AG08396 (cell line): ENCODE measurements around the gene ABCB8.

ENCODE experiments used
- DNase-seq: peaks from one replicate; pipeline ENCODE4 v3.0.0; 2012; ENCODE audit warnings: low spot score, mixed read lengths

The ABCB8 gene

GRCh38 chr7:151074817-151075661 is 46.8 kb downstream of the ABCB8 start:
- no peak for DNase-seq

- DNase-seq: no peak
Measured at GRCh38 chr7:151075662-151075971, 47.4 kb downstream of the ABCB8 start.

- no peak for DNase-seq
Measured at GRCh38 chr7:151075978-151076426, 47.8 kb downstream of the ABCB8 start.

GRCh38 chr7:151076863-151077704 is 48.8 kb downstream of the ABCB8 start:
- DNase-seq: peak; percentile 58

- no peak for DNase-seq
Measured at GRCh38 chr7:151077705-151078232, 49.5 kb downstream of the ABCB8 start.

DNA sequence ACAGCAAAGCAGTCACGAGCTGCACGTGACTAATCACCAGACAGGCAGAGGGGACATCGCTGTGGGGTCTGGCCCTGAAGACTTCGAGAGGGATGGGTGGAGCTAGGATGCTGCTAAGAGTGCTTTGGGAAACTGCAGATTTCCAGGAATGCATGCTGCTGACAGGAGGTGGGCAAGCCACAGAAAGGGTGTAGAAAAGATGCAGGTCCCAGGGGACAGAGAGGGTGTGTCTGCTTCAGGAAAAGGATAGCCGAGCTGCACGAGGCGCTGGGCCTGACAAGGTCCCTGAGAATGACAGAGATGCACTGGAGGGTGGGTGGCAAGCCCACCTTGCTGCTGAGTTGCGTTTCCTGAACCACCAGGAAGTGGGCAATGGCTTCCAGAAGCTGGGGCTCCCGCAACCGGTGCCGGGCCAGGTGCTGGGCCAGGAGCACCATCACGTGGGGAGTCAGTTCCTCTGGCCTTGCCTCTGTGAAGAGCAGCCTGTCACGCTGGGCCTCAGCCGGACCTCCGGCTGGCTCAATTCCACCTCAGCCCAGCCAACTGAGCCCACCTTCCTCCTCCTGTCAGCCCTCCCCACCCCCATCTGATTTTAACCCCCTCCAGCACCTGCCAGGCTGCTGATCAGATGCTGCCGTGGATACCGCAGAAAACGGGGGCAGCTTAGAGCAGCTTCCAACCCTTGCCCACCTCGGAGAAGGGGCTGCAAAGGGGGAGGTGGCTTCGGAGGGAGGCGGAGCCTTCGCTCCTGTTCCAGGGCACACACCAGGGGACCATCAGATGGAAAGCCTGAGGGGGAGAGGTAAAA is 50.2 kb downstream of the ABCB8 start:
- DNase-seq: no peak

DNA sequence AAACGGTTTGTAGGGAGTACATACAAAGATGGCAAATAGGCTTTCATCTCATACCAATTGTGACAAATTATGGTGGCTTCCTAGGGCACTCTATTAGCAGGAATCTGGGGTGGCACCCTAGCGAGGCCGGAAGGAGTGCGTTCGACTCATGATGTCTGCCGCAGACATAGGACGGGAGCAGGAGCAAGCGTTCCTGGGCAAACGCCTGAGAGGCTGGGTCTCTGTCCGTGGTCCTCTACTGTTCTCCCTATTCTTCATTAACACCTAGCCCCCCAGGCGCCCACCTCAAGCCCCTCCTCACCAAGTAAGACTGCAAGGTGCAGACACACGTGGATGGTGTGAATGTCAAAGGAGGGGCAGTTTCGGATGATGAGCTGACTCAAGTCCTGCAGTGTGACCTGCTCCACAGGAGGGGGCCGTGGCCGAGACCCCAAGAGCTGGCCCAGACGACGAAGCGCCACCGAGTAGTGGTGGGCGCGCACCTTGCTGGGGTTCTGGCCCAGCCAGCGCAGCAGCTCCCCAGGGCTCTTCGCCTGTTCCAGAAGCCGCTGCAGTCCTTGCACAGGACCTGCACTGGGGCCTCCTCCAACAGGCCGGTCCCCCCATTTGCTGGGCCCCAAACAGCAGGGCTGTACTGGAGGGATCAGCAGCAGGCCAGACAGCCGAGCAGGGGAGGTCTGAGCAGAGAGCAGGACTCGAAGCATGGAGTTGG is 51.1 kb downstream of the ABCB8 start:
- DNase-seq: no peak

GRCh38 chr7:151080067-151080521 is 51.8 kb downstream of the ABCB8 start:
- peak; percentile 59 for DNase-seq

- DNase-seq: peak; percentile 97
Measured at GRCh38 chr7:151080522-151081169, 52.4 kb downstream of the ABCB8 start, which contains the start of gene FASTK. Gene FASTK, minus strand, starts transcription at chr7:151080809. Its CDS starts 43 bp downstream, at chr7:151080766.

GRCh38 chr7:151081170-151082101 is 53.2 kb downstream of the ABCB8 start:
- peak; percentile 55 for DNase-seq

- DNase-seq: no peak
Measured at GRCh38 chr7:151082141-151083070, 54.2 kb downstream of the ABCB8 start.

GRCh38 chr7:151083071-151083823 is 55.0 kb downstream of the ABCB8 start, which contains the start of gene TMUB1:
Gene TMUB1, minus strand, starts transcription at chr7:151083493. Its CDS starts 930 bp downstream, at chr7:151082563.
- DNase-seq: peak; percentile 77

DNA sequence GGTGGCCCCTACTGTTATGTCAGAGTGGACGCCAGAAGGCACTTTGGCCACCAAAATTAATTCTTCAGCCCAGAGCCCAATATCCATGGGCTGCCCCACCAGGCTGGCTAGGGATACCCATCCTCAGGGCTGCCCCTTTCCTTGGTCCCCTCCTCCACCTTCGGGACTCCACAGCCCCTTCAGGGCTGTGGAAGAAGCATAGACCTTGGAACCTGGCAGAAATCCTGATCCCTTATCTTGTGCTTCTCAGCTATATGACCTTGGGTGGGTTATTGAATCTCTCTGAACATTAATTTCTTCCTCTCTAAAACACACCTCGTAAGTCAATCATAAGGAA is 55.5 kb downstream of the ABCB8 start:
- DNase-seq: no peak

- DNase-seq: no peak
Measured at GRCh38 chr7:151085329-151085690, 57.1 kb downstream of the ABCB8 start.

DNA sequence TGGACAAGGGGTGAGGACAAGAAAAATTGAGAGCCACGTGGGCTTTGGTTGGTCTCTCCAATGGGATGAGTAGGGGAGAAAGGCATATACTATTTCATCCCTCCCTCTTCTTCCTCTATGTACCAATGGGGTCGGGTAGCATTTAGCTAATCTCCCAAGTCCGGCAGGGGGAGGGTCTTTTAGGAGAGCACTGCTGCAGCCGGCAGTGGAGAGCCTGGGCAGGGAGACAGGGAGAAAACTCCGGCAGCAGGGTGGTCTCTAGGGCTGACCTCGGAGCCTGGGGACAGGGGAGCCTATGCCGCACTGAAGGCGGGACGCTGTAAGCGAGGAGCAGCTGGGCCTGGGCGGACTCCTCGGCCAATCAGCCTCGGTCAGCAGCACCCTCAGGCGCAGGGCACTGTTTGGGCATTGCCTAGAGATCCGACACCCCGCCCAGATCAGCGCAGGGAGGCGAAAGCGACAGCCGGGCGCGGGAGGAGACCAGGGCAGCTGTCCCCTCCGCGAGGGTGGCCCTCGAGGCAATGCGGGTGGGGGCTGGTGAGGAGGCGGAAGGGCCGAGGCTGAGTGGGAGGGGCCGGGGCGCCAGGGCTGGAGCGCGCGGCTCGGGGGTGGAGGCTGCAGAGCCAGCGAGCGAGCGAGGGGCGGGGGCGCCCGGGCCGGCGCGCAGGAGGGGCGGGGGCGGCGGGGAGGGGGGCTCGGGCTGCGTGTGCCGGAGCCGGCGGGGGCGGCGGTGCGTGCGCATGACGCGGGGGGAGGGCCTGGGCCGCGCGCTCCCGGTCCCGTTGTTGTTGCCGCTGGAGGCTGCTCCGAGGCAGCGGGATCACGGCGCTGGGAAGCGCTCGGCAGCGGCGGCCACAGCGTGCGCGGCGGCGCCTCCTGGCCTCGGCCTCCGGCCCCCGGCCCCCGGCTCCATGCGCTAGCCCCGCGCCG is 57.7 kb downstream of the ABCB8 start, which contains the start of gene AGAP3:
Gene AGAP3, plus strand, starts transcription at position 785 of the 930 bp plus-strand sequence. CDS start 267 bp downstream, outside the sequence.
- DNase-seq: peak; percentile 93

GRCh38 chr7:151086802-151087244 is 58.6 kb downstream of the ABCB8 start:
- DNase-seq: peak; percentile 52
